GM19467 (cell line): ENCODE measurements around the gene SFMBT2.
"Not testable (repeated sequence)": the region's sequence is repeated elsewhere in the genome, so short reads cannot be mapped to it uniquely, and the experiment has no call there.

Source experiments
- ATAC-seq: cut with Tn5 transposase; IDR thresholded peaks from one replicate; pipeline ENCODE4 v1.9.1; 2021; ENCODE audit warnings: mild to moderate bottlenecking, moderate library complexity; ENCODE audit not compliant: unreplicated experiment

Gene SFMBT2

GRCh38 chr10:7403620-7404019, 7.2 kb downstream of the SFMBT2 start:
- ATAC-seq = no peak

GRCh38 chr10:7401782-7402181, 9.1 kb downstream of the SFMBT2 start:
- no peak for ATAC-seq

GRCh38 chr10:7401156-7401555, 9.7 kb downstream of the SFMBT2 start:
- no peak for ATAC-seq

GRCh38 chr10:7400068-7400715, 10.6 kb downstream of the SFMBT2 start:
- ATAC-seq = no peak

- ATAC-seq = no peak
Measured at GRCh38 chr10:7399533-7399932, 11.3 kb downstream of the SFMBT2 start.

- no peak for ATAC-seq
Measured at GRCh38 chr10:7397049-7398035, 13.5 kb downstream of the SFMBT2 start.

GRCh38 chr10:7392301-7392700, 18.5 kb downstream of the SFMBT2 start:
- not testable (repeated sequence) for ATAC-seq

- no peak for ATAC-seq
Measured at GRCh38 chr10:7391748-7392147, 19.1 kb downstream of the SFMBT2 start.

- ATAC-seq = not testable (repeated sequence)
Measured at GRCh38 chr10:7390689-7391110, 20.1 kb downstream of the SFMBT2 start.

GRCh38 chr10:7389844-7390243, 21.0 kb downstream of the SFMBT2 start:
- no peak for ATAC-seq

- ATAC-seq = no peak
Measured at GRCh38 chr10:7389346-7389745, 21.5 kb downstream of the SFMBT2 start.

- ATAC-seq = no peak
Measured at GRCh38 chr10:7388602-7389001, 22.2 kb downstream of the SFMBT2 start.

- not testable (repeated sequence) for ATAC-seq
Measured at GRCh38 chr10:7388149-7388548, 22.7 kb downstream of the SFMBT2 start.

GRCh38 chr10:7385114-7385513, 25.7 kb downstream of the SFMBT2 start:
- no peak for ATAC-seq

- no peak for ATAC-seq
Measured at GRCh38 chr10:7383442-7383841, 27.4 kb downstream of the SFMBT2 start.

GRCh38 chr10:7380704-7381241, 30.1 kb downstream of the SFMBT2 start:
- ATAC-seq = no peak

GRCh38 chr10:7378602-7379403, 32.0 kb downstream of the SFMBT2 start:
- ATAC-seq = no peak

GRCh38 chr10:7377614-7378248, 33.1 kb downstream of the SFMBT2 start:
- ATAC-seq = no peak

- no peak for ATAC-seq
Measured at GRCh38 chr10:7374795-7375194, 36.0 kb downstream of the SFMBT2 start.

GRCh38 chr10:7373039-7373438, 37.8 kb downstream of the SFMBT2 start:
- no peak for ATAC-seq
